Measurements from ENCODE around the gene NABP1.

Gene NABP1

GRCh38 chr2:191679818-191680600 lies 2.1 kb downstream of the NABP1 start:
- no peak for DNase-seq (ENCODE audit: low read depth in 2 of 3, low spot score in 1 of 3)

DNA sequence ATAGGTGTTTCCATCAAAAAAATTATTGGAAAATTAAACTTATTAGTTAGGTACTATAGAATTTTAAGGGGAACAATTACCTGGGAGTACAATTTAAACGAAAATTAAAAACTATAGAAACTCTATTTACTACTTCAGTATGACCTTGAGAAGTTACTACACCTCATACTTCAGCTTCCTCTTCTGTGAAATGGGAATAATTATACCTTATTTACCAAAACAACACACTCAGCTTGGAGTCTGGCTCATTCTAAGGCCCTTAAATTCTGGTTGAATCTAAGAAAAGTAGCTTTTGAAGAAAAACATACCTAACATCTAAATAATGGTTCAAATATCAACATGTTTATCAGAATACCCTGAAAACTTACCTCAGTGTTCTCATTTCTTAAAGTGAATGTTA lies 2.7 kb downstream of the NABP1 start:
- DNase-seq (ENCODE audit: low read depth in 2 of 3, low spot score in 1 of 3), result no peak

- no peak for DNase-seq (ENCODE audit: low read depth in 2 of 3, low spot score in 1 of 3)
These were observed 4.2 kb downstream of the NABP1 start for GRCh38 chr2:191682126-191682525.

DNA sequence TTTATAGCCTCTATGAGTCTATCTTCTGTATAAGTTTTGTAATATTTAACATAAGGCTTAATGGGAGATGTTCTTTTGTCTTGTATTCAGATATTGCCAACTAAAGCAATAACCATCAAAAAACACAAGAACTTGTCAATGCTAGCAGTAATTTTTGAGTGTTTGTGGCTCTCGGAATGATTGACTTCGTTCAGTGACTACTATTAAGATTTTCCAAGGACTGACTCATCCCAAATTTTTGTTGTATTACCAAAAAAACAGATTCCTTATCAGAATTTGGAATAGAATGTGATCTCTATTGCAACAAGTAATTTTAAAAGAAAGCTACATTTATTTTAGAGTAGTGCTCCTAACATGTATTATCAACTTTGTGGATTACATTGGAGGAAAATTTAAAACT lies 8.1 kb downstream of the NABP1 start:
- no peak for DNase-seq (ENCODE audit: low read depth in 2 of 3, low spot score in 1 of 3)

- DNase-seq (ENCODE audit: low read depth in 2 of 3, low spot score in 1 of 3), result no peak
These were observed 8.8 kb downstream of the NABP1 start for GRCh38 chr2:191686729-191687128.

- DNase-seq (ENCODE audit: low read depth in 2 of 3, low spot score in 1 of 3), result peak in 1 of 3 donors; percentile 2
These were observed 9.9 kb downstream of the NABP1 start for GRCh38 chr2:191687867-191688266.

- DNase-seq (ENCODE audit: low read depth in 2 of 3, low spot score in 1 of 3), result no peak
These were observed 11.2 kb downstream of the NABP1 start for GRCh38 chr2:191688934-191689695.

- DNase-seq (ENCODE audit: low read depth in 2 of 3, low spot score in 1 of 3), result no peak
These were observed 12.4 kb downstream of the NABP1 start for GRCh38 chr2:191690327-191690726.

DNA sequence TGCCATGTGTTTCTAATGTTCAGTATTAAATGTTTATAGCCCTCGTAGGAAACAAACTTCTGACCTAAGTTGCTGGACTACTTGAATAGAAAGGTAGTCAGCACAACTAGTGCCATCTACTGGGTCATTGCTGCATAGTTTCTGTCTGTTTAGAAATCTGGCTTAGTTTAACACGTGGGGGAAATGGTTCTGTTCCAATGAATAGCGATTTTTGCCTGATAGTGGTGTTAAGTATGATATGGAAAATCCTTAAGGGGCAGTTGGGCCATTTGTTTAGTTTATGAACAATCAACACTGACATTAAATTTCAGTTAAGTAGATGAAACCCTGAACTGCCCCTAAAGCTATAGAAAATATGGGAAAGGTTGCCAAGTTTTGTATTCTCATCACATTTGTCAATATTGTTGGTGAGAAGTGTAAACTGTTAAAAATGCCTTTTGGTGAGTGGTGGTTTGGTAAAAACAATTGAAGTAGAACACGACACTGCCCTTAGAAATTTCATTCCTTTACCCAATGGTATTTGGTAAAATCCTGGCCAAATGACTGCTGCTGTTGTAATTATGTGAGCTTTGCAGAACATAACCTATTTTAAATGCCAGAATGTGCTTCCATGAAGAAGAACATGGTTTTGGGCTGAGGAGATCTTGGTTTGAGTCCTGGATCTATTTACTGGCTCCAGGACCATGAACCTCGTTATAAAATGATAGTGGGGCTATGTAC lies 13.2 kb downstream of the NABP1 start:
- DNase-seq (ENCODE audit: low read depth in 2 of 3, low spot score in 1 of 3), result peak in 2 of 3 donors; percentile 14 to 64

- no peak for DNase-seq (ENCODE audit: low read depth in 2 of 3, low spot score in 1 of 3)
These were observed 14.0 kb downstream of the NABP1 start for GRCh38 chr2:191691898-191692297.

DNA sequence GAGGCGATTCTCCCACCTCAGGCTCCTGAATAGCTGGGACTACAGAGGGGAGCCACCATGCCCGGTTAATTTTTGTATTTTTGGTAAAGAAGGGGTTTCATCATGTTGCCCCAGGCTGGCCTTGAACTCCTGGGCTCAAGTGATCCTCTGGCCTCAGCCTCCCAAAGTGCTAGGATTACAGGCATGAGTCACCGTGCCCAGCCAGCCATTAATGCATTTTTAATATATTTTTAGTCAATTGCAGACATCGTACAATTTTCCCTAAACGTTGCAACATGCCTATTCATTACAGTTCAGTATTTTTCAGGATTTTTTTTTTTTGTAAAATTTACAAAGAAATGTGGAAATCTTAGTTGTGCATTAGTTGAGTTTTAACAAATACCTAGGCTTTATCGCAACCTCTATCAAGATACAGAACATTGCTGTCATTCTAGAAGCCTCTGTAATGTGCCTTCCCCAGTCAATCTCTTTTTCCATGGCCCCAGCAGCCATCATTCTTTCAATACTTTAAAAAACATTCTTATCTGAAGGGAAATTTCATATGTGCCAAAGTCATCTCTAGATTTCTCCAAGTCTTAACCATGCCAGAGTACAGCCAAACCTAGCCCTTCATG lies 14.7 kb downstream of the NABP1 start:
- no peak for DNase-seq (ENCODE audit: low read depth in 2 of 3, low spot score in 1 of 3)

GRCh38 chr2:191693166-191693565 lies 15.2 kb downstream of the NABP1 start:
- no peak for DNase-seq (ENCODE audit: low read depth in 2 of 3, low spot score in 1 of 3)

DNA sequence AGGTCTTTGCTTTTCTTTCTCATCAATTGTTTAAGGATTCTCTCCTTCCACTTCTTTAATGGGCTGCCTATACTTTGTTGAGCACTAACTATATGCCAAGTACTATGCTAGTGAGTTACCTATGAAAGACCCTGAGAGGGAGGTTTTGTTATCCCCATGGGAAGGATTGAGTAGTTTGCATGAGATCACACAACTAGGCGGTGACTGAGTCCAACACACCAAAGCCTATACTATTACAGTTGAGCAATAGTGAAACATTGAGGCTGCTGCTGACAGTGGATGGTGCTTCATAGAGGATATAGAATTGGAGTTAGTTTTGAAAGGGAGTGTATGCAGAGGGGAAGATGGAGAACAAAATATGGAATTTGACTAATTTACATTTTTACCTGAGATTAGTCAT lies 15.8 kb downstream of the NABP1 start:
- no peak for DNase-seq (ENCODE audit: low read depth in 2 of 3, low spot score in 1 of 3)

DNA sequence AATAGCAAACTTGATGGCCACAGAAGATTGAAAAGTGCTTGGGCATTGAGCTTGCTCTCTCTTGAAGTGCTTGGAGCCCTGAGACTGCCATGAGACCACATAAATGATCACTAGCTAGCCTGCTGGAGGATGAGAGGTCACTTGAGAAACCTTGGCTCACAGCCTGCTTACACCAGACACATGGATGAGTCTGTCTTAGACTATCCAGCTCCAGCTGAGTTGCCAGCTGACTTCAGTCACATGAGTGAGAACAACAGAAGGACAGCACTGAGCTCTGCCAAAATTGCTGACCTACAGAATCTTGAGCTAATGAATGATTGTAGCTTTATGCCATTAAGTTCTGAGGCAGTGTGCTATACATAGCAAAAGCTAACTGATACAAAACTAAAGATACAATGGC lies 18.1 kb downstream of the NABP1 start:
- no peak for DNase-seq (ENCODE audit: low read depth in 2 of 3, low spot score in 1 of 3)

GRCh38 chr2:191696966-191697365 lies 19.0 kb downstream of the NABP1 start:
- no peak for DNase-seq (ENCODE audit: low read depth in 2 of 3, low spot score in 1 of 3)

DNA sequence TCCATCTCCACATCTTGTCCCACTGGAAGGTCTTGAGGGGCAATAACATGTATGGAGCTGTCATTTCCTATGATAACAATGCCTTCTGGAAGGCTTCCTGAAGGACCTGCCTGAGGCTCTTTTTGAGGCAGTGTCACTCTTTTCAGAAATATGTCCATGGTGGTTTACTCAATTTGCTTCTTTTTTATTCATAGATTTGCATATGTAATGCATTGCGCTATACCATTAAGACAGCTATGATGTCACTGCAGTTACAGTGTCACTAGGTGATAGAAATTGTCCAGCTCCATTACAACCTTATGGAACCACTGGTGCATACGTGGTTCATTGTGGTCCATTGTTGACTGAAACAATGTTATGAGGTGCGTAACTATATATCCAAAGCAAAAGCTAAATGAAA lies 19.9 kb downstream of the NABP1 start:
- DNase-seq (ENCODE audit: low read depth in 2 of 3, low spot score in 1 of 3), result no peak

- DNase-seq (ENCODE audit: low read depth in 2 of 3, low spot score in 1 of 3), result no peak
These were observed 21.5 kb downstream of the NABP1 start for GRCh38 chr2:191699341-191699945.

DNA sequence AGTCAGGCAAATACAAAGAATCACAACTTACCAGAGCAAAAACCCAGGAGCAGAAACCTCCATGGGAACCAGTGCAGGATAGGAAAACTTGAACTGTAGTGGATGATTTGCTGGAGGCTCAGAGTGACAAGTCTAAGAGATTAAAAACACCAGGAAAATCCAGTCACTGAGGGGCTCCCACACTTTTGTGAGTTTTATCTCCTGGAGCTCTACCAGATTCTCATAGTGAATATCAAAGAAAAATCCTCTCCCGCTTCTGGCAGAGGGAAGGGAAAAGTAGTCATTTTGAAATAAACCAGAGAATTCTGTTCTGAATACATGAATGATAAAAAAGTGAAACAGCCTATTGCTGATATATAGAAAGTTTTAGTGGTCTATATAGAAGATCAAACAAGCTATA lies 23.1 kb downstream of the NABP1 start:
- DNase-seq (ENCODE audit: low read depth in 2 of 3, low spot score in 1 of 3), result no peak

- DNase-seq (ENCODE audit: low read depth in 2 of 3, low spot score in 1 of 3), result no peak
These were observed 23.8 kb downstream of the NABP1 start for GRCh38 chr2:191701696-191702095.

DNA sequence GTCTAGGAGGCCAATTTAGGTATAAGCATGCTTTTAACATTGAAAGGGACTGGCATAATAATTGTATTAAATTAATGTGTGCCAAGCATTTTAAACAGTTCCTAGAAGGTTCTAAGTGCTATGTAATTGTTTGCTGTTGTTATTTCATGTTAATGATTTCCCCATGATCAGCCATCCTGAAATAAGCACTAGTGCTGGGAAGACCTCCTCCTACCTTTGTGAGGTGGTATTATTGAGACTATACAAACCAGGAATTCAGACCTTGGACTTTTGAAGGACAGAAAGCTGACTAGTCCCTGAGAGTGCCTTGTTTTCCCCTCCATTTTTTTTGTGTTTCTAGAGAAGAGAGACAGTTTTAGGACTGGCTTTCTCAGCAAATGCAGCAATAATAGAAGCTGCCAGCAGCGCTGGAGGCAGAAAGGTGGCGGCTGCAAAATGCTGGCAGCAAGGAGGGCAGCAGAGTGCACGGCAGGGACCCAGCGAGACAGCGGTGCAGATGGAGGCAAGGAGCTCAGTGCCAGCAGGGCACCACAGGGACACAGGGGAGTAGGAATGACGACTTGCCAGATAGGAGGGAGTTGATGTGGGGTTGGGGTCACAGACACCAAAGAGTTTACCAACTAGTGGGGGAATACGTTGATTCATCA lies 25.3 kb downstream of the NABP1 start:
- DNase-seq (ENCODE audit: low read depth in 2 of 3, low spot score in 1 of 3), result no peak

DNA sequence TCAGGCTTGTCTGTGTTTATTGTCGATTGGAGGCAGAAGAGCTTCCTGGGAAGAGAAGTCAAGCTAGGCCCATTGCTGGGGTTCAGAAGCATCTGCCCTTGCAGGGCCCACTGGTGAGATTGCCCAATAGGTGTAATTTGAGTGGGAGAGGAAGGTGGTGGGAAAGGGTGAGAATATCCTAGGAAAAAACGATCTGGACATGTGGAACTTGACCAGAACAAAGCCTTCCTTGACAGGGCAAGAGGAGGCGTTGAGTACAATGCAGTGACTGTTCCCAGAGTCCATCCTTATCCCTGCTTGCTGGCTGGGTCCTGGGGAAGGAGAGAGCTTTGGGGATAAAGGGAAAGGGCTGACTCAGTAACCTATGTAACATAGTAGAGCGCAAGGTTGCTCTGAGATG lies 27.1 kb downstream of the NABP1 start:
- DNase-seq (ENCODE audit: low read depth in 2 of 3, low spot score in 1 of 3), result no peak

All from stimulated activated CD4-positive, alpha-beta T cell treated with anti-CD3 and anti-CD28 coated beads, Interleukin-12 subunit alpha, Interleukin-12 subunit beta, amount 100 ng/mL, for 48 hours (primary cell).